Measurements from ENCODE around the gene HNRNPR.
"Not testable (repeated sequence)": the region's sequence is repeated elsewhere in the genome, so short reads cannot be mapped to it uniquely, and the experiment has no call there.

- not testable (repeated sequence) for TF ChIP-seq CTCF, POLR2A (IDR thresholded peaks at IDR 0.05)
These were observed 86.0 kb downstream of the HNRNPR start for GRCh38 chr1:23258082-23258481.
